HG02943 (cell line): Measurements from ENCODE around the gene PLA2G6.

Source experiments
- ATAC-seq: cut with Tn5 transposase; IDR thresholded peaks from one replicate; pipeline ENCODE4 v1.9.1; 2021; ENCODE audit warnings: mild to moderate bottlenecking, low read depth, moderate library complexity; ENCODE audit not compliant: unreplicated experiment

The PLA2G6 gene

DNA sequence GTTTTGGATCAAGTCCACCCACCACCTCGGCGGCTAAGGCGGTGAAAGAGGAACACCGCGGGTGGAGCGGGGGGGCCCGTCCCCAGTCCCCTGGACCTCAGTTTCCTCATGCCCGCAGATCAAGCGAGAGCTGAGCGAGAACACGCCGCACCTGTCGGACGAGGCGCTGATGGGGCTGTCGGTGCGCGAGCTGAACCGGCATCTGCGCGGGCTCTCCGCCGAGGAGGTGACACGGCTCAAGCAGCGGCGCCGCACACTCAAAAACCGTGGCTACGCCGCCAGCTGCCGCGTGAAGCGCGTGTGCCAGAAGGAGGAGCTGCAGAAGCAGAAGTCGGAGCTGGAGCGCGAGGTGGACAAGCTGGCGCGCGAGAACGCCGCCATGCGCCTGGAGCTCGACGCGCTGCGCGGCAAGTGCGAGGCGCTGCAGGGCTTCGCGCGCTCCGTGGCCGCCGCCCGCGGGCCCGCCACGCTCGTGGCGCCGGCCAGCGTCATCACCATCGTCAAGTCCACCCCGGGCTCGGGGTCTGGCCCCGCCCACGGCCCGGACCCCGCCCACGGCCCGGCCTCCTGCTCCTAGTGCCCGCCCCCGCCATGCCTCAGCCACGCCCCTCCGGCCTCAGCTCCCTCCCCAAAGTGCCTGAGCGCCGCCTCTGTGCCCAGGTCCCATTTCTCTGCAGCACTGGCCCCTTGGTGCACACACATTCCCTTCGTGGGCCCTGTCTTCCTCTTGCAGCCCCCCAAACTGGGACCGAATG, 32.8 kb upstream of the PLA2G6 start:
- ATAC-seq, result no peak

DNA sequence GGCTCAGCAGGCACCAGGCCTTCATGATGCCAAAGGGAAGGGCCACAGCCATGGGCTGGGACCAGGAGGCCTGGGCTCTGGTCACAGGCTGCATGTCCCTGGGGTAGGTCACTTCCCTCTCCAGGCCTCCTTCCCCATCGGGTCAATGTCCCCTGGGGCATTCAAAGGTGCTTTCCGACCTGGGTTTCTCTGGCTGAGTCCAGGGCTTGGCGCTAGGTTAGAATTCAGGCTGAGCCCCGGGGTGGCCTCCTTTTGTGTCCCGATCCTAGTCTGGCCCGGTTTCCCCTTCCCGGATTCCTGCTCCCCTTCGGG, 32.3 kb upstream of the PLA2G6 start:
- no peak for ATAC-seq

DNA sequence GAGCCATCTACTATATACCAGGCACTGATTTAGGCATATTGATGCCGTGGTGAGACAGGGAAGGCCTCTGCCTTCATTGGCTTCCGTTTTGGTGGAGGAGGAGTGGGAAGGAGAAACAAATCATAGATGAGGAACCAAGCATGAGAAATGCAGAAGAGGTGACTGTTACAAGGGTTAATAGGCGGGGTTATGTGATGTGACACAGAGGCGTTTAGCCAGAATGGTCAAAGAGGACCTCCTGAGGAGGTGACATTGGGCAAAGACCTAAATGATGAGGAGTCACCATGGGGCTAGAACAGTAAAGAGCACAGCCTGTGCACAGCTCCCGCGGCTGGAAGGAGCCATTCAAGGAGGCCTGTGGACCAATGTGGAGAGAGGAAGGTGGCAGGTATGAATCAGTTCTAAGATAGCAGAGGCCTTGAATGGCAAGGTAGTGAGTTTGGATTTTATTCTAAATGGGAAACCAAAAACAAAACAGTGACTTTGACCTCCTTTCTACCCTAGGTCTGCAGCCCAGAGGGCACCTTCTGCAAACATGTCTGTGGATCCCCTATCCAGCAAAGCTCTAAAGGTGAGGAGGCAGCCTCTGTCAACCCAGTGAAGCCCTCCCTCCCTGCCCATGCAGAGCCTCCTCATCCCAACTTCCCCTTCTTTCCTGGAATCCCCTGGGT, 31.8 kb upstream of the PLA2G6 start:
- ATAC-seq, result no peak

DNA sequence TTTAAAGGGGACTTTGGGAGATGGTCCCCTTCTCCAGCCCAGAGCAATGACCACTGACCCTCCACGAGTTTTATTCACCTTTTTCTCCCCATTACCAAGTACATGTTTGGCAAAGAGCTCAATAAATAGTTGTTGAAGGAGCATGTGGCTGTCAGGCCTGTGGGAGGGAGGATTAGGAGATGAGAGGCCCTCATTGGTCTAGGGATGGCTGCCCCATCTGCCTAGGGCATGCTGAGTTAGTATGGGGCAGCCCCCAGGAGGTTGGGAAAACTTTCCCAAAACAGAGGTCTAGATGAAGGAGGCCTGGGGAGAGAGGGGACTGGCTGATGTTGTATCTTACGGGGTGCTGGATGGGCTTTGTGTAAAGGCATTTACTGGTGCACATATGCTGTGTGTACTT, 30.8 kb upstream of the PLA2G6 start:
- ATAC-seq, result no peak

GRCh38 chr22:38211556-38211955, 29.9 kb upstream of the PLA2G6 start:
- ATAC-seq, result no peak

- ATAC-seq, result no peak
These were observed 26.9 kb upstream of the PLA2G6 start for GRCh38 chr22:38208551-38208968.

DNA sequence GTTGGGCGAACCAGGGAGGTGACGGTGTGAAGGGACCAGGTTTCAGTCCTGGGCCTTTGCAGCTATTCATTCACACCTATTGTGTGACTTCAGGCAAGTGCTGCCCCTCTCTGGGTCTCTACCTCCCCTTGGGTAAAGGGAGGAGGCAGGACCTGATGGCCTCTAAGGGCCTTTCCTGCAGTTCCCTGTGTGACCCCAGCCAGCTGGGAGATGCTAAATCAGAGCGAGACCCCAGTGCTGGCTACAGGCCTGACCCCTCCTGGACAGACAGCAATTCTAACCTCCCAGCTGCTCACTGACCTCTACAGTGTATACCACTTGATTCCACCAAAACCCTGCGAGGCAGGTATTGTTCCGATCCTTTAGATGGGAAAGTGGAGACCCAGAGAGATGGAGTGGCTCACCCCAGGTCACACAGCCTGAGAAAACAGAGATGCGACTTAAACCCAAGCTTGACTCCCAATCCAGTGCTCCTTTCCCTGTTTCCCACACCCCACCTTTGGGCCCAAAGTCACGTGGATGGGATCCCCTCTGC, 26.3 kb upstream of the PLA2G6 start:
- ATAC-seq, result no peak

- ATAC-seq, result no peak
These were observed 23.9 kb upstream of the PLA2G6 start for GRCh38 chr22:38205261-38206128.

DNA sequence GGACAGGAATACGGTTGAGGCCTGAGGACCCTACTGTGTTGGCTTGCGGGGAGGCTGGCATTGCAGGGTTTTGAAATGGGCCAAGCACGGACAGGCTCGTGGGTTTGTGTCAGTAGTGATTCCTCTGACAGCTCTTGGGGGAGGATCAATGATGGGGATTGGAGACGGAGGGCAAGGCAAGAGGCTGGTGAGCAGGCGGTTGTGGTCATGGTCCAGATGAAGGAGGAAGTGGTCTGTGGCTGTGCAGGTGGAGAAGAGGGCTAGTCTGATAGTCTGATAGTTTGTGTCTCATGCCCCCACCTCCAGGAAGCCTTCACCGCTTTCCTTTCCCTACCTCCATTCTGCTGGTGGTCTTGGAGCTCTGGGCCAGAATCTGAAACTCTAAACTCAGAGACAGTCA, 23.2 kb upstream of the PLA2G6 start:
- no peak for ATAC-seq

- no peak for ATAC-seq
These were observed 22.4 kb upstream of the PLA2G6 start for GRCh38 chr22:38203855-38204514.

DNA sequence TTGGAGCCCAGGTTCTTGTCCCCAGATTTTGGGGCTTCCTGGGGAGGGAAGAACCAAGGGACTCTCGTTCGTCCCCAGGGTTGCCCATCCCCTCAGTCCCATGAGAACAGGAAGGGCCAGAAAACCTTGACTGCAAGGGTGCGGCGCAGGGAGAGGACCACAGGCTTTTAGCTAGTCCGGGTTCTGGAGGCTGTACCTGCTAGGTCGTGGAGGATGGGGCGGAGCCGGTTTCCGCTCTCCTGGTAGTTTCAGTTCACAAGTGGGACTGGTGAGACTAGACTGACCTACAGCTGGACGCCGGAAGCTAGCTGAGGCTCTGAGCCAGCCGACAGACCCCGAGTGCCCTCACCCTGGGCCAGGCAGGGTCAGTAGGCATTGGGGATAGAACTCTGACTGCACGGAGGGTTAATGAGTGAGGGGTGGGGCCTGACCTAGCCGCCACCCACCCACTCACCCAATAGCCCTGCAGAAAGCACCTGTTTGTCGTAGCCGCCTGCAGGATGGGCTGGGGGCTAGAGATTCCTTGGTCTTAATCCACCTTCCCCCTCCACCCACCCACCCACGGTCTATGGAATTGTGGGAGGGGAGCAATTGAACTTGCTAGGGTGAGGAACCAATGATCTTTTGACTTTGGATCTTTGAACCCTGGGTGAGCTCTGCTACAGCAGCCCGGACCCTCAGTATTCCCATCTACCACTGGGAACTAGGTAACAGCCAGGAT, 21.6 kb upstream of the PLA2G6 start:
- no peak for ATAC-seq

DNA sequence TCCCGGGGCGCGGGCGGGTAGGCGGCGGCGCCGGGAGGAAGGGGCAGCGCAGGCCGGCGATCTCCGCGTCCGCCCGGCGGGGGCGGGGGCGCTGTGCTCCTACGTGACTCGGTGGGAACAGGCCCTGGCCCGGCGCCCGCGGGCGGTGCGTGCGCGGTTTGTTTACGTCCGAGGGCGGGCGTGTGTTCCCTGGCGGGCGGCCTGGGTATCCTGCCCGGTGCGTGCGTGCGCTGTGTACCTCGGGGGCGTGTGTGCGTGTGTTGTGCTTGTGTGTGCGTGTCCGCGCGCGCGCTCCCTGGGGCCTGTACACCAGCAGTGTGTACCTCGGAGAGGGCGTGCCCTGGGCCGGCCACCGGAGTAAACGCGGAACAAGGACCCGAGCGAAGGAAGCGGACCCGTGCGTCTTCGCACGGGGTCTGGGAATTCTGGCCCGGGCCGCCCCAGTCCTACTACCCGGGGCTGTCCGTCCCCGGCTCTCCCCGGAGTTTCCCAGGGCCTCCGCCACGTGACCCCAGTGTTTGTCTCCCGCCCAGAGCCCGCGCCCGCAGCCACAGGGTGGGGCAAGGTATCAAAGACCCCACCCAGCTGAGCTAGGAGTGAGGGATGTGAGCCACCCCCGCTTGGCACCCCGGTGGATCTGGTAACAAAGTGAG, 20.9 kb upstream of the PLA2G6 start:
- no peak for ATAC-seq

DNA sequence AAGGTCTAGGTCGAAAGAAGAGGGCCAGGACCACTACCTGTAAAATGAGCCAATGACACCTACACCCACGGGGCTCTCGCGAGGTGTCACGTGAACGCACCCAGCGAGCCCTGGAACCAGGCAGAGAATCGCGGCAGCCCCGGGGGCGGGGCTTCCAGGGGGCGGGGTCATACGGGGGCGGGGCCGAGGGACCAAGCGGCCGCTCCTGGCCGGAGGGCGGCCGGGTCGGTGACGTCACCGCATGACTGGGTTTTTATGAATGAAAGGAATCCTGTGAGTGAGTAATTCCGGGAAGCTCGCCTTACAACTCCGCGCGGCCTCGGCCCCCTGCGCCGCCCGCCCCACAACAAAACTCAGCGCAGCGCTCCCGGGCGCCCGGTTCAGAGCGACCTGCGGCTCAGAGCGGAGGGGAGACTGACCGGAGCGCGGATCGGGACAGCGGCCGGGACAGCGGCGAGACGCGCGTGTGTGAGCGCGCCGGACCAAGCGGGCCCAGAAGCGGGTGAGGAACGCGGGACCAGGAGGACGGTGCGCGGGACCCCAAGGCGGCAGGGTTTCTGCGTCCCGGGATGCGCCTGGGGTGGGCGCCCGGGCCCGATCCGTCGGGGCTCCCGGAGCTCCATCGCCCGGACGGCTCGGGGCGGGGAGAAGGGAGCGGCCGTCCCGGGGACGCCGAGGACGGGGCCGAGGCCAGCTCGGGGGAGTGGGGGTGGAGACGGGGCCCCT, 20.2 kb upstream of the PLA2G6 start, which contains the start of gene MAFF:
MAFF (plus strand) TSS at position 284 of the 726 bp plus-strand sequence. CDS start 11,860 bp downstream, outside the sequence.
- peak; percentile 43 for ATAC-seq

DNA sequence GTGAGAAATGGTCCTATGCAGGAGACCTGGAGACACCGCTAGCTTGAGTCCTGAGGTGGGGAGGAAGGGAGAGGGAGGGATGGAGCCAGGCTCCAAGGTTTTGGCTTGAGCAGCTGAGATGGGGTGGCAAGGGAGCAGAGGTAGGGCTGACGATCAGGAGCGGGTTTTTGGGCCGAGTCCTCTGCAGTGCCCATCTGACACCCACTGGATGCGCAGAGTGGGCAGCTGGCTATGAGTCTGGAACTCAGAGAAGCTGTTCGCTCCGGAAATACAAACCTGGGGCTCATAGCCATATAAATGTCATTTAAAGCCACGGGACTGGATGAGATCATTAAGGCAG, 19.7 kb upstream of the PLA2G6 start:
- ATAC-seq, result no peak

GRCh38 chr22:38199826-38200559, 18.4 kb upstream of the PLA2G6 start:
- ATAC-seq, result no peak

GRCh38 chr22:38196791-38197419, 15.3 kb upstream of the PLA2G6 start:
- ATAC-seq, result no peak

DNA sequence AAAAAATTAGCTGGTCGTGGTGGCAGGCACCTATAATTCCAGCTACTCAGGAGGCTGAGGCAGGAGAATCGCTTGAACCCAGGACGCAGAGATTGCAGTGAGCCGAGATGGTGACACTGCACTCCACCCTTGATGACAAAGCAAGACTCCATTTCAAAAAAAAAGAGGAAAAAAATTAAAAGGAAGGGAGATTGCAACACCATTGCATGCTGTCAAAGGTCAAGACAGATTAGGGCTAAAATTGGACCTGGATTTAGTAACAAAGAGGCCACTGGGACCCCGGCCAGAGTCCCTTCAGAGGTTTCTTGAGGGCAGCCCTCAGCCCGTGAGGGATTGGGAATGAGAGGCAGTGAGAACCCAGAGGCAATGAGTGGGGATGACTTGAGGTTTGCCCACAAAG, 11.9 kb upstream of the PLA2G6 start:
- no peak for ATAC-seq

DNA sequence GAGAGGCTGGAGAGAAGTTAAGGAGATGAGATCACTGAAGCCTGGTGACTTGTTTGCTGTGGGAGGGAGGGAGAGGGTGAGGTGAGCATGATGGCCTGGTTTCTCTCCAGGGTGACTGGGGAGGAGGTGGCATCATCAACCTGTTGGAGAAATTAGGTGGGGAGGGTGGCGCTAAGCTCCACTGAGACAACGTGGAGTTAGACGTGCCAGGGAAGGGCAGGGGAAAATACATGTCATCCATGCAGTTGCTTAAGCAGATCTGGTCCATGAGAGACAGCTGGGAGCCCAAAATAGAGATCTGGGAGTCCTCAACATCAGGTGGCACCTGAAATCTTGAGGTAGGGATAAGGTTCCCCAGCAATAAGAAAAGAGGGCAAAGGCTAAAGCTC, 10.8 kb upstream of the PLA2G6 start:
- ATAC-seq, result no peak
